Tibial nerve (tissue), 4 donors: ENCODE measurements around the gene CPXM2. TPM values are rescaled to one million over a fixed set of nuclear protein-coding genes. Genes with fewer than 3 reads are reported as not detected.

Experiments
- DNase-seq, 2 donors: peaks; one replicate each; pipeline ENCODE4 v3.0.0-alpha.2; 2019; ENCODE audit warnings: low spot score in 2 of 2
- H3K27ac ChIP-seq, 4 donors: fragments of 200-600 bp; sonication (generic) in 3 of 4; one replicate each; pipeline ENCODE4 v1.5.1; 2017 to 2019; ENCODE audit warnings: mild to moderate bottlenecking in 1 of 4
- H3K27me3 ChIP-seq, 2 donors: fragments of 200-600 bp; sonication (generic) in 1 of 2; one replicate each; pipeline versions ENCODE4 v1.5.1 to v1.6.0; 2017 to 2019
- H3K36me3 ChIP-seq, 3 donors: fragments of 200-600 bp; sonication (generic); one replicate each; pipeline ENCODE4 v1.5.1; 2018 to 2019
- H3K4me1 ChIP-seq, 4 donors: fragments of 200-600 bp; sonication (generic) in 3 of 4; one replicate each; pipeline ENCODE4 v1.5.1; 2017 to 2019
- H3K4me3 ChIP-seq, 4 donors: fragments of 200-600 bp; sonication (generic) in 3 of 4; one replicate each; pipeline ENCODE4 v1.5.1; 2017 to 2019; ENCODE audit warnings: mild to moderate bottlenecking in 1 of 4, moderate library complexity in 1 of 4
- H3K9me3 ChIP-seq, 4 donors: fragments of 200-600 bp; sonication (generic) in 3 of 4; one replicate each; pipeline ENCODE4 v1.5.1; 2017 to 2019
- CTCF ChIP-seq, 5 experiments: fragments of 200-600 bp in 3 of 5; fragments of 450-650 bp in 2 of 5; sonication (generic) in 3 of 5; IDR thresholded peaks; one replicate each; pipeline ENCODE4 v1.5.1; 2016 to 2019; ENCODE audit warnings: antibody characterized with exemption in 5 of 5, mild to moderate bottlenecking in 3 of 5, moderate library complexity in 2 of 5
- EP300 ChIP-seq, 2 donors: sonication (generic); formaldehyde crosslinking; IDR thresholded peaks; one replicate each; pipeline ENCODE4 v1.6.1; 2017; ENCODE audit warnings: antibody characterized with exemption in 2 of 2, mild to moderate bottlenecking in 1 of 2
- POLR2A ChIP-seq, 2 donors: fragments of 450-650 bp; IDR thresholded peaks; one replicate each; pipeline ENCODE4 v1.6.1; 2017; ENCODE audit warnings: antibody characterized with exemption in 2 of 2, mild to moderate bottlenecking in 2 of 2, moderate library complexity in 2 of 2
- WGBS, 2 donors: methylation state at CpG; one replicate each; pipeline ENCODE4 v1.1.5; 2018; 5-methylcytosine and 5-hydroxymethylcytosine counted together
- total RNA-seq, 4 donors: library from RNA; depleted of rRNA; stranded (reverse); fragments of >200 nt; gene quantifications; one replicate each; pipeline ENCODE4 v1.1.0, GENCODE V29; 2016

CPXM2 gene
- total RNA-seq, 4 donors from 2014 or later: 26.8 to 74.3 (median 37.8) TPM

- Histone ChIP-seq H3K4me1 (peaks cover 0 to 33% (median 6%) of the 10 kb centered on the region in 4 donors), H3K4me3 (no peak overlapping the region), H3K27ac (no peak overlapping the region), H3K27me3 (no peaks in the 10 kb centered on the region), H3K9me3 (no peaks in the 10 kb centered on the region), H3K36me3 (no peaks in the 10 kb centered on the region)
- TF ChIP-seq EP300 (IDR thresholded peaks at IDR 0.05) (no peak), CTCF (IDR thresholded peaks at IDR 0.05) (no peak), POLR2A (IDR thresholded peaks at IDR 0.05) (no peak)
- no peak for DNase-seq
- WGBS, 2 donors: 87 to 89% methylated on average over 7 of the region's 7 CpGs
These were observed 39.1 kb downstream of the CPXM2 start for GRCh38 chr10:123852411-123852951.

GRCh38 chr10:123848564-123849457 is 42.8 kb downstream of the CPXM2 start:
- Histone ChIP-seq H3K27ac (no peak overlapping the region), H3K4me3 (no peak overlapping the region), H3K36me3 (no peaks in the 10 kb centered on the region), H3K4me1 (peaks cover 0 to 20% (median 11%) of the 10 kb centered on the region in 4 donors), H3K27me3 (no peaks in the 10 kb centered on the region), H3K9me3 (peaks cover 0 to 8% (median 1%) of the 10 kb centered on the region in 4 donors)
- TF ChIP-seq EP300 (IDR thresholded peaks at IDR 0.05) (no peak), CTCF (IDR thresholded peaks at IDR 0.05) (no peak), POLR2A (IDR thresholded peaks at IDR 0.05) (no peak)
- DNase-seq: no peak
- 44 to 46% methylated on average over 5 of the region's 5 CpGs for WGBS, 2 donors

GRCh38 chr10:123847686-123848432 is 43.7 kb downstream of the CPXM2 start:
- no peak for DNase-seq
- 18 to 32% methylated on average over 5 of the region's 5 CpGs for WGBS, 2 donors
- peaks cover 0 to 20% (median 11%) of the 10 kb centered on the region in 4 donors for H3K4me1 ChIP-seq
- no peaks in the 10 kb centered on the region for H3K27me3 ChIP-seq
- TF ChIP-seq POLR2A (IDR thresholded peaks at IDR 0.05) (no peak), EP300 (IDR thresholded peaks at IDR 0.05) (no peak), CTCF (IDR thresholded peaks at IDR 0.05) (no peak)
- H3K36me3 ChIP-seq: no peaks in the 10 kb centered on the region
- no peak overlapping the region for H3K4me3 ChIP-seq
- H3K9me3 ChIP-seq: peaks cover 0 to 8% (median 1%) of the 10 kb centered on the region in 4 donors
- peak overlapping the region in 2 of 4 donors; percentile 7 to 26 for H3K27ac ChIP-seq

- no peak for TF ChIP-seq EP300 (IDR thresholded peaks at IDR 0.05)
- TF ChIP-seq POLR2A (IDR thresholded peaks at IDR 0.05): no peak
- no peak for TF ChIP-seq CTCF (IDR thresholded peaks at IDR 0.05)
- H3K4me1 ChIP-seq: peaks cover 0 to 17% (median 11%) of the 10 kb centered on the region in 4 donors
These were observed 47.8 kb downstream of the CPXM2 start for GRCh38 chr10:123843835-123844234.

More at GRCh38 chr10:123843835-123844234, 47.8 kb downstream of the CPXM2 start:
- no peak overlapping the region for H3K4me3 ChIP-seq
- H3K27ac ChIP-seq: no peak overlapping the region
- peaks cover 0 to 8% (median 1%) of the 10 kb centered on the region in 4 donors for H3K9me3 ChIP-seq
- 92% methylated on average over 4 of the region's 4 CpGs for WGBS, 2 donors
- H3K36me3 ChIP-seq: no peaks in the 10 kb centered on the region
- no peaks in the 10 kb centered on the region for H3K27me3 ChIP-seq
- DNase-seq: no peak
